Measurements from ENCODE around the gene CELSR1.

DNA sequence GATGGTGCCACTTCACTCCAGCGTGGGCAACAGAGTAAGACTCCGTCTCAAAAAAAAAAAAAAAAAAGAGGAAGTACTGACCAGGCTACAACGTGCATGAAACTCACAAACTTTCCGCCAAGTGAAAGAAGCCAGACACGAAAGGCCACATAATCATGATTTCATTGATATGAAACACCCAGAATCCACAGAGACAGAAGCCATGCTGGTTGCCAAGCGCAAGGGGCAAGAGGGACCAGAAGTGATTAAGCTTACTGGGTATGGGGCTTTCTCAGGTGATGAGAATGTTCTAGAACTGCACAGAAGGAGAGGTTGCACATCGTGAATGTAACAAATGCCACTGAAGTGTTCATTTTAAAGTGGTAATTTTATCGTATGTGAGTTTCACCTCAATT lies 60.9 kb downstream of the CELSR1 start:
- TF ChIP-seq POLR2A (IDR thresholded peaks at IDR 0.05), result no peak
- TF ChIP-seq, protein P1, sequence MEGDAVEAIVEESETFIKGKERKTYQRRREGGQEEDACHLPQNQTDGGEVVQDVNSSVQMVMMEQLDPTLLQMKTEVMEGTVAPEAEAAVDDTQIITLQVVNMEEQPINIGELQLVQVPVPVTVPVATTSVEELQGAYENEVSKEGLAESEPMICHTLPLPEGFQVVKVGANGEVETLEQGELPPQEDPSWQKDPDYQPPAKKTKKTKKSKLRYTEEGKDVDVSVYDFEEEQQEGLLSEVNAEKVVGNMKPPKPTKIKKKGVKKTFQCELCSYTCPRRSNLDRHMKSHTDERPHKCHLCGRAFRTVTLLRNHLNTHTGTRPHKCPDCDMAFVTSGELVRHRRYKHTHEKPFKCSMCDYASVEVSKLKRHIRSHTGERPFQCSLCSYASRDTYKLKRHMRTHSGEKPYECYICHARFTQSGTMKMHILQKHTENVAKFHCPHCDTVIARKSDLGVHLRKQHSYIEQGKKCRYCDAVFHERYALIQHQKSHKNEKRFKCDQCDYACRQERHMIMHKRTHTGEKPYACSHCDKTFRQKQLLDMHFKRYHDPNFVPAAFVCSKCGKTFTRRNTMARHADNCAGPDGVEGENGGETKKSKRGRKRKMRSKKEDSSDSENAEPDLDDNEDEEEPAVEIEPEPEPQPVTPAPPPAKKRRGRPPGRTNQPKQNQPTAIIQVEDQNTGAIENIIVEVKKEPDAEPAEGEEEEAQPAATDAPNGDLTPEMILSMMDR (IDR thresholded peaks at IDR 0.05), result no peak

Measured in adrenal gland (tissue), 5 donors.